AG04449 (cell line): ENCODE measurements around the gene SLC33A1.

Experiments
- CTCF ChIA-PET: fragments of 350-600 bp; formaldehyde crosslinking; extraction: SDS; loops from one replicate; lab custom pipeline; 2021; ENCODE audit warnings: antibody characterized with exemption; lab: Yijun Ruan, JAX
- POLR2A ChIA-PET: fragments of 400-600, 350-600 bp; formaldehyde crosslinking; extraction: SDS; loops from one replicate; lab custom pipeline; 2020; ENCODE audit warnings: antibody characterized with exemption, inconsistent platforms; lab: Yijun Ruan, JAX
- DNase-seq: peaks from one replicate; pipeline ENCODE4 v3.0.0-alpha.2; 2010; ENCODE audit warnings: low read depth, low spot score
- H3K4me3 ChIP-seq: 2 replicates; pipeline ENCODE4 v1.5.1; 2011; ENCODE audit warnings: low read depth, mild to moderate bottlenecking, control low read depth, low read length
- TF ChIP-seq, protein P1 (sequence below): IDR thresholded peaks from one replicate; pipeline ENCODE4 v1.5.1; 2011; ENCODE audit warnings: mild to moderate bottlenecking, moderate library complexity, low read length, control low read depth, inconsistent platforms; ENCODE audit not compliant: insufficient read depth; ENCODE audit errors: missing control alignments

The SLC33A1 gene

GRCh38 chr3:155780291-155780690 is 73.9 kb downstream of the SLC33A1 start:
- TF ChIP-seq, protein P1, sequence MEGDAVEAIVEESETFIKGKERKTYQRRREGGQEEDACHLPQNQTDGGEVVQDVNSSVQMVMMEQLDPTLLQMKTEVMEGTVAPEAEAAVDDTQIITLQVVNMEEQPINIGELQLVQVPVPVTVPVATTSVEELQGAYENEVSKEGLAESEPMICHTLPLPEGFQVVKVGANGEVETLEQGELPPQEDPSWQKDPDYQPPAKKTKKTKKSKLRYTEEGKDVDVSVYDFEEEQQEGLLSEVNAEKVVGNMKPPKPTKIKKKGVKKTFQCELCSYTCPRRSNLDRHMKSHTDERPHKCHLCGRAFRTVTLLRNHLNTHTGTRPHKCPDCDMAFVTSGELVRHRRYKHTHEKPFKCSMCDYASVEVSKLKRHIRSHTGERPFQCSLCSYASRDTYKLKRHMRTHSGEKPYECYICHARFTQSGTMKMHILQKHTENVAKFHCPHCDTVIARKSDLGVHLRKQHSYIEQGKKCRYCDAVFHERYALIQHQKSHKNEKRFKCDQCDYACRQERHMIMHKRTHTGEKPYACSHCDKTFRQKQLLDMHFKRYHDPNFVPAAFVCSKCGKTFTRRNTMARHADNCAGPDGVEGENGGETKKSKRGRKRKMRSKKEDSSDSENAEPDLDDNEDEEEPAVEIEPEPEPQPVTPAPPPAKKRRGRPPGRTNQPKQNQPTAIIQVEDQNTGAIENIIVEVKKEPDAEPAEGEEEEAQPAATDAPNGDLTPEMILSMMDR = no peak
- POLR2A ChIA-PET = no interaction called here
- H3K4me3 ChIP-seq = no peak overlapping the region
- CTCF ChIA-PET = interaction anchor here (2.2 kb wide), 1 partner anchor 26 kb away, joined by 10 read pairs; the partner anchor contains the start of gene C3orf33
- no peak for DNase-seq

DNA sequence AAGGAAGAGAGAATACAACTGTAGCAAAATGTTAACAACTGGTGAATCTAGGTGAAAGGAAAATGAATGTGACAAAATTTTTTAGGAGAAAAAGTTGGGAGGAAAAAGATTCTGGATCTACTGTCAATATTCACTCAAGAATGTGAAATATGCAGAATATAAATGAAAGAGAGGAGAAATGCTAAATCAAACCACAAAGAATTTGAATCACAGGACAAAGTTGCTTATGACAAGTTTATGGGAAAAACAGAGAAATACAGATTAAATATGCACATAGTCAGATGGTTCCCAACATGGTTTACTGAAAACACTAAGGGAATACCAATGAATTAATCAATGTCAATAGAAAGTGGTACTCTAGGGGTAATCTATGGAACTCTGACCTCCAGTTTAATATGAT is 75.8 kb downstream of the SLC33A1 start:
- no peak overlapping the region for H3K4me3 ChIP-seq
- ChIA-PET CTCF (no interaction called here), POLR2A (no interaction called here)
- TF ChIP-seq, protein P1 = no peak
- DNase-seq = no peak

- ChIA-PET CTCF (interaction anchor here (4.6 kb wide), 1 partner anchor 33 kb away, joined by 28 read pairs; the partner anchor contains the start of gene C3orf33), POLR2A (no interaction called here)
- DNase-seq = no peak
- TF ChIP-seq, protein P1 = no peak
- H3K4me3 ChIP-seq = no peak overlapping the region
Measured at GRCh38 chr3:155772801-155773200, 81.4 kb downstream of the SLC33A1 start.

DNA sequence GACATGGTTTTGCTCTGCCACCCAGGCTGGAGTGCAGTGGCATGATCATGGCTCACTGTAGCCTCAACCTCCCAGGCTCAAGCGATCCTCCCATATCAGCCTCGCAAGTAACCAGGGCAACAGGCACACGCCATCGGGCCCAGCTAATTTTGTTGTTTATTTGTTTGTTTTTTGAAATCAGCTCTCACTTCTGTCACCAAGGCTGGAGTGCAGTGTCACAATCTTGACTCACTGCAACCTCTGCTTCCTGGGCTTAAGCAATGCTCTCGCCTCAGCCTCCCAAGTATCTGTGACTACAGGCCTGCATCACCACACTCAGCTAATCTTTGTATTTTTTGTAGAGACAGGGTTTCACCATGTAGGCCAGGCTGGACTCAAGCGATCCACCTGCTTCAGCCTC is 83.1 kb downstream of the SLC33A1 start:
- POLR2A ChIA-PET = no interaction called here
- CTCF ChIA-PET = no interaction called here
- no peak for DNase-seq
- H3K4me3 ChIP-seq = no peak overlapping the region
- TF ChIP-seq, protein P1 = no peak
